H1 (cell line): ENCODE results near the gene S1PR2. TPM values are rescaled to one million over a fixed set of nuclear protein-coding genes. Genes with fewer than 3 reads are reported as not detected.

Source experiments
- CTCF ChIA-PET: fragments of 300-600 bp; sonication (Branson Sonifier 250); formaldehyde crosslinking; loops from one replicate; lab custom pipeline; 2021; ENCODE audit not compliant: partially characterized antibody; lab: Charles Lee
- POLR2A ChIA-PET: fragments of 300-600 bp; sonication (Branson Sonifier 250); formaldehyde crosslinking; loops from one replicate; lab custom pipeline; 2021; ENCODE audit warnings: inconsistent platforms; ENCODE audit not compliant: partially characterized antibody; lab: Charles Lee
- DNase-seq, 2 experiments: peaks; one replicate each; pipeline versions ENCODE4 v3.0.0 to v3.0.0-alpha.2; 2010 to 2022; ENCODE audit warnings: low spot score in 2 of 2, low read depth in 1 of 2, mixed read lengths in 1 of 2
- FAIRE-seq: peaks from 2 replicates; lab custom pipeline; 2011; peaks lifted over from hg19 to GRCh38; lab: Jason Lieb, UNC
- H2AFZ ChIP-seq: 2 replicates; pipeline ENCODE4 v1.8.1; 2012; ENCODE audit warnings: low read length, inconsistent platforms
- H2AK5ac ChIP-seq: 2 replicates; pipeline ENCODE4 v1.6.1; 2013; ENCODE audit warnings: low read depth, low read length
- H2BK120ac ChIP-seq: replicated peaks from 2 replicates; pipeline ENCODE3; 2013; ENCODE audit warnings: low read depth, low read length, inconsistent platforms
- H2BK12ac ChIP-seq: 2 replicates; pipeline ENCODE4 v1.6.1; 2013; ENCODE audit warnings: low read depth, low read length
- H2BK15ac ChIP-seq: 2 replicates; pipeline ENCODE4 v1.6.1; 2013; ENCODE audit warnings: low read length
- H2BK20ac ChIP-seq: 2 replicates; pipeline ENCODE4 v1.6.1; 2013; ENCODE audit warnings: low read length
- H2BK5ac ChIP-seq: 2 replicates; pipeline ENCODE4 v1.6.1; 2013; ENCODE audit warnings: low read depth, low read length
- H3K14ac ChIP-seq: 2 replicates; pipeline ENCODE4 v1.6.1; 2013; ENCODE audit warnings: inconsistent platforms; ENCODE audit not compliant: insufficient read length
- H3K18ac ChIP-seq: 2 replicates; pipeline ENCODE4 v1.6.1; 2013; ENCODE audit warnings: low read length; ENCODE audit errors: extremely low read depth
- H3K23ac ChIP-seq: 2 replicates; pipeline ENCODE4 v1.6.1; 2013; ENCODE audit warnings: inconsistent platforms; ENCODE audit not compliant: insufficient read length
- H3K23me2 ChIP-seq: 2 replicates; pipeline ENCODE4 v1.6.1; 2013; ENCODE audit warnings: low read depth, low read length
- H3K27ac ChIP-seq: 2 replicates; pipeline ENCODE4 v1.6.1; 2011; ENCODE audit warnings: low read depth, low read length, inconsistent platforms
- H3K27me3 ChIP-seq, 4 experiments: replicated peaks in 1 of 4; 1 replicate in 1 of 4; 2 replicates in 3 of 4; pipeline versions ENCODE4 v1.6.1 to v1.8.1; 2011 to 2013; ENCODE audit warnings: low read length in 3 of 4, mild to moderate bottlenecking in 3 of 4, inconsistent platforms in 2 of 4, mixed read lengths in 2 of 4, moderate library complexity in 1 of 4; ENCODE audit not compliant: control insufficient read depth in 3 of 4, insufficient read depth in 3 of 4; ENCODE audit errors: extremely low read depth in 1 of 4
- H3K36me3 ChIP-seq, 4 experiments: 2 replicates each; pipeline versions ENCODE4 v1.6.1 to v1.8.1; 2011 to 2013; ENCODE audit warnings: mild to moderate bottlenecking in 4 of 4, low read length in 3 of 4, moderate library complexity in 2 of 4, control low read depth in 1 of 4, inconsistent platforms in 1 of 4; ENCODE audit not compliant: insufficient read depth in 4 of 4, control insufficient read depth in 2 of 4
- H3K4ac ChIP-seq: replicated peaks from 2 replicates; pipeline ENCODE3; 2013; ENCODE audit warnings: low read length, low read depth, mixed read lengths, inconsistent platforms; ENCODE audit not compliant: insufficient read length
- H3K4me1 ChIP-seq, 4 experiments: replicated peaks in 1 of 4; 1 replicate in 1 of 4; 2 replicates in 3 of 4; pipeline versions ENCODE4 v1.6.1 to v1.8.1; 2011 to 2013; ENCODE audit warnings: low read length in 3 of 4, inconsistent platforms in 2 of 4, mixed read lengths in 1 of 4; ENCODE audit not compliant: insufficient read depth in 4 of 4, control insufficient read depth in 3 of 4
- H3K4me2 ChIP-seq, 2 experiments: 2 replicates each; pipeline versions ENCODE4 v1.6.1 to v1.8.1; 2011 to 2013; ENCODE audit warnings: low read depth in 2 of 2, low read length in 2 of 2, control low read depth in 1 of 2, inconsistent platforms in 1 of 2, mild to moderate bottlenecking in 1 of 2; ENCODE audit not compliant: insufficient read depth in 1 of 2
- H3K4me3 ChIP-seq, 4 experiments: fragments of 200-600, 300-600 bp in 1 of 4; sonication (generic), shearing (Covaris generic), sonication (Bioruptor Twin) in 1 of 4; 2 replicates each; pipeline versions ENCODE4 v1.5.1 to v1.8.1; 2011 to 2016; ENCODE audit warnings: low read length in 4 of 4, low read depth in 3 of 4, control low read depth in 2 of 4, inconsistent platforms in 2 of 4, mild to moderate bottlenecking in 2 of 4, mixed read lengths in 1 of 4, moderate library complexity in 1 of 4; ENCODE audit not compliant: insufficient read depth in 2 of 4; ENCODE audit errors: extremely low read depth in 1 of 4
- H3K56ac ChIP-seq: replicated peaks from 2 replicates; pipeline ENCODE3; 2013; ENCODE audit warnings: low read depth, mild to moderate bottlenecking, mixed read lengths, low read length, inconsistent platforms; ENCODE audit not compliant: insufficient read length
- H3K79me1 ChIP-seq: 2 replicates; pipeline ENCODE4 v1.6.1; 2013; ENCODE audit warnings: low read depth, low read length, control low read depth
- H3K79me2 ChIP-seq, 2 experiments: 2 replicates each; pipeline versions ENCODE4 v1.6.1 to v1.8.1; 2012 to 2013; ENCODE audit warnings: low read length in 2 of 2, mild to moderate bottlenecking in 2 of 2, inconsistent platforms in 1 of 2; ENCODE audit not compliant: insufficient read depth in 2 of 2, control insufficient read depth in 1 of 2
- H3K9ac ChIP-seq, 4 experiments: replicated peaks in 1 of 4; 1 replicate in 1 of 4; 2 replicates in 3 of 4; pipeline versions ENCODE4 v1.6.1 to v1.8.1; 2011 to 2013; ENCODE audit warnings: low read depth in 3 of 4, low read length in 3 of 4, control low read depth in 2 of 4, mild to moderate bottlenecking in 2 of 4, moderate library complexity in 2 of 4, inconsistent platforms in 1 of 4; ENCODE audit errors: extremely low read depth in 1 of 4
- H3K9me3 ChIP-seq, 2 experiments: 2 replicates each; pipeline versions ENCODE4 v1.6.1 to v1.8.1; 2012 to 2013; ENCODE audit warnings: mild to moderate bottlenecking in 2 of 2, moderate library complexity in 2 of 2, control low read depth in 1 of 2, inconsistent platforms in 1 of 2, low read depth in 1 of 2, low read length in 1 of 2, mixed read lengths in 1 of 2; ENCODE audit not compliant: insufficient read depth in 2 of 2
- H4K20me1 ChIP-seq, 2 experiments: replicated peaks in 1 of 2; 2 replicates each; pipeline versions ENCODE3 to v1.8.1; 2011 to 2013; ENCODE audit warnings: inconsistent platforms in 2 of 2, low read length in 2 of 2, mild to moderate bottlenecking in 1 of 2; ENCODE audit not compliant: insufficient read depth in 2 of 2, control insufficient read depth in 1 of 2
- H4K5ac ChIP-seq: 2 replicates; pipeline ENCODE4 v1.6.1; 2013; ENCODE audit warnings: low read length, low read depth, mixed read lengths, inconsistent platforms; ENCODE audit not compliant: insufficient read length
- H4K8ac ChIP-seq: 2 replicates; pipeline ENCODE4 v1.8.0; 2013; ENCODE audit warnings: mild to moderate bottlenecking, moderate library complexity, low read length, inconsistent platforms; ENCODE audit not compliant: insufficient read depth; ENCODE audit errors: extremely low read depth
- H4K91ac ChIP-seq: replicated peaks from 2 replicates; pipeline ENCODE3; 2013; ENCODE audit warnings: low read length, mixed read lengths, inconsistent platforms; ENCODE audit not compliant: insufficient read length
- BCL11A ChIP-seq, 2 experiments: IDR thresholded peaks; one replicate each; pipeline ENCODE4 v1.6.1; 2011; ENCODE audit warnings: low read depth in 2 of 2, low read length in 2 of 2, mild to moderate bottlenecking in 2 of 2
- CHD1 ChIP-seq: IDR thresholded peaks from 2 replicates; pipeline ENCODE4 v1.6.1; 2012; ENCODE audit warnings: low read depth, low read length, improper control_type of control experiment
- CREB1 ChIP-seq: IDR thresholded peaks from 2 replicates; pipeline ENCODE4 v1.6.1; 2012; ENCODE audit warnings: inconsistent platforms
- FOSL1 ChIP-seq: IDR thresholded peaks from 2 replicates; pipeline ENCODE4 v1.6.1; 2011; ENCODE audit warnings: mild to moderate bottlenecking, low read depth, low read length, moderate library complexity; ENCODE audit not compliant: insufficient read depth
- HDAC6 ChIP-seq: IDR thresholded peaks from one replicate; pipeline ENCODE4 v1.7.1; 2012; ENCODE audit warnings: low read depth, mild to moderate bottlenecking, inconsistent platforms, low read length, moderate library complexity
- JUN ChIP-seq: IDR thresholded peaks from 2 replicates; pipeline ENCODE4 v1.6.1; 2011; ENCODE audit warnings: low read depth, mild to moderate bottlenecking, improper control_type of control experiment, low read length
- POLR2AphosphoS5 ChIP-seq: IDR thresholded peaks from 2 replicates; pipeline ENCODE4 v1.6.1; 2011; ENCODE audit warnings: low read depth, low read length
- SAP30 ChIP-seq: fragments of 300-600 bp; sonication (generic); IDR thresholded peaks from 2 replicates; pipeline ENCODE4 v1.7.1; 2012; ENCODE audit warnings: low read length, moderate library complexity, mild to moderate bottlenecking, inconsistent platforms; ENCODE audit not compliant: insufficient read depth, insufficient replicate concordance
- SP2 ChIP-seq: IDR thresholded peaks from 2 replicates; pipeline ENCODE4 v1.6.1; 2012; ENCODE audit warnings: mild to moderate bottlenecking, low read length, inconsistent platforms
- SP4 ChIP-seq: IDR thresholded peaks from 2 replicates; pipeline ENCODE4 v1.6.1; 2012; ENCODE audit warnings: low read length, inconsistent platforms
- TBP ChIP-seq: IDR thresholded peaks from 2 replicates; pipeline ENCODE4 v1.6.1; 2011; ENCODE audit warnings: low read depth, low read length, improper control_type of control experiment
- WGBS, 2 experiments: shearing (Covaris generic) in 1 of 2; methylation state at CpG; one replicate each; pipeline versions ENCODE4 v1.1.6 to v1.1.7; 2013 to 2015; ENCODE audit warnings: low lambda C conversion rate in 2 of 2, mixed read lengths in 2 of 2, inconsistent platforms in 1 of 2, low coverage in 1 of 2, missing lambda C conversion rate in 1 of 2; ENCODE audit not compliant: insufficient replicate concordance in 2 of 2, insufficient coverage in 1 of 2, insufficient read length in 1 of 2; ENCODE audit errors: extremely low coverage in 1 of 2, missing lambda C conversion rate in 1 of 2; 5-methylcytosine and 5-hydroxymethylcytosine counted together
- polyA plus RNA-seq, 7 experiments: library from polyadenylated mRNA; depleted of rRNA in 3 of 7; stranded (reverse) in 5 of 7; unstranded in 2 of 7; fragments of >200 nt in 5 of 7; fragments of 200-250 nt in 2 of 7; gene quantifications; 1 replicate in 5 of 7; 2 replicates in 1 of 7; 4 replicates in 1 of 7; pipeline versions ENCODE4 v1.2.1 to v1.2.3, GENCODE V29; 2011 to 2013; ENCODE audit warnings: missing spikeins in 2 of 7, mixed read lengths in 2 of 7
- total RNA-seq: library from RNA; stranded (reverse); fragmentation: NEBNext Ultra II Directional; extraction: Animal tissue kit (Norgen Biotek cat#: 25700); gene quantifications from 2 replicates; pipeline ENCODE4 v1.2.1, GENCODE V29; 2021
- TF ChIP-seq, protein P1 (sequence below), 3 experiments: IDR thresholded peaks; 1 replicate in 2 of 3; 2 replicates in 1 of 3; pipeline versions ENCODE4 v1.5.1 to v1.6.1; 2011; ENCODE audit warnings: low read length in 3 of 3, mild to moderate bottlenecking in 3 of 3, inconsistent platforms in 2 of 3, low read depth in 1 of 3, moderate library complexity in 1 of 3; ENCODE audit not compliant: insufficient read depth in 1 of 3; ENCODE audit errors: control extremely low read depth in 1 of 3

S1PR2 gene
- total and polyA plus RNA-seq, 2 of the 8 experiments (the other 6 are each of a cell fraction or from before 2014, with no cell fraction given), result 17.5 to 19.4 TPM

DNA sequence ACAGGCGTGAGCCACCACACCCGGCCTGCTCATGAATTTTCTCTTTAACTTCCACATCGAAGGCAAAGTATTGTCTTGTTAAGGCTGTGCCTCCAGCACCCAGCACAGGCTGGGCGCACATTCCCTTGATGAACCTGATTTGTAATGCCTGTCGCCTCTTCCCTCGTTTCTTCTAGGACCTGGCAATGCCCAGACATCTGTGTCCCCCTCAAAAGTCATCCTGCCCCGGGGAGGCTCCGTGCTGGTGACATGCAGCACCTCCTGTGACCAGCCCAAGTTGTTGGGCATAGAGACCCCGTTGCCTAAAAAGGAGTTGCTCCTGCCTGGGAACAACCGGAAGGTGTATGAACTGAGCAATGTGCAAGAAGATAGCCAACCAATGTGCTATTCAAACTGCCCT, 43.5 kb upstream of the S1PR2 start:
- Histone ChIP-seq H2AFZ (no peak overlapping the region), H3K23me2 (peaks cover 11% of the 10 kb centered on the region; the same call in 1 of the 2 replicates), H4K91ac (no peak overlapping the region), H3K27ac (no peak overlapping the region), H3K4me2 (no peak overlapping the region), H3K18ac (no peak overlapping the region), H4K8ac (no peak overlapping the region), H3K23ac (no peak overlapping the region), H3K79me1 (no peaks in the 10 kb centered on the region), H3K9me3 (no peaks in the 10 kb centered on the region), H2BK15ac (no peak overlapping the region), H2AK5ac (no peak overlapping the region), H4K20me1 (no peaks in the 10 kb centered on the region), H3K36me3 (no peaks in the 10 kb centered on the region)
- POLR2A ChIA-PET, result interaction anchor here (0.8 kb wide), 1 partner anchor 140 kb away, joined by 3 read pairs; no protein-coding TSS in a partner anchor
- no peak for FAIRE-seq
- CTCF ChIA-PET, result interaction anchor here (0.7 to 1.8 kb wide), 8 partner anchors 8 to 1696 kb away, joined by 3 to 9 read pairs (median 4); partner anchors contain the start of genes ICAM4, ICAM5 and RAVER1
- TF ChIP-seq JUN (no peak), HDAC6 (no peak), SAP30 (no peak), TBP (no peak), SP2 (no peak), CHD1 (no peak), CREB1 (no peak), BCL11A (IDR thresholded peaks at IDR 0.05; ENCODE audit: low read depth in 2 of 2, low read length in 2 of 2) (no peak), SP4 (no peak), POLR2AphosphoS5 (no peak), FOSL1 (no peak)
- TF ChIP-seq, protein P1, sequence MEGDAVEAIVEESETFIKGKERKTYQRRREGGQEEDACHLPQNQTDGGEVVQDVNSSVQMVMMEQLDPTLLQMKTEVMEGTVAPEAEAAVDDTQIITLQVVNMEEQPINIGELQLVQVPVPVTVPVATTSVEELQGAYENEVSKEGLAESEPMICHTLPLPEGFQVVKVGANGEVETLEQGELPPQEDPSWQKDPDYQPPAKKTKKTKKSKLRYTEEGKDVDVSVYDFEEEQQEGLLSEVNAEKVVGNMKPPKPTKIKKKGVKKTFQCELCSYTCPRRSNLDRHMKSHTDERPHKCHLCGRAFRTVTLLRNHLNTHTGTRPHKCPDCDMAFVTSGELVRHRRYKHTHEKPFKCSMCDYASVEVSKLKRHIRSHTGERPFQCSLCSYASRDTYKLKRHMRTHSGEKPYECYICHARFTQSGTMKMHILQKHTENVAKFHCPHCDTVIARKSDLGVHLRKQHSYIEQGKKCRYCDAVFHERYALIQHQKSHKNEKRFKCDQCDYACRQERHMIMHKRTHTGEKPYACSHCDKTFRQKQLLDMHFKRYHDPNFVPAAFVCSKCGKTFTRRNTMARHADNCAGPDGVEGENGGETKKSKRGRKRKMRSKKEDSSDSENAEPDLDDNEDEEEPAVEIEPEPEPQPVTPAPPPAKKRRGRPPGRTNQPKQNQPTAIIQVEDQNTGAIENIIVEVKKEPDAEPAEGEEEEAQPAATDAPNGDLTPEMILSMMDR (IDR thresholded peaks at IDR 0.05; ENCODE audit: control extremely low read depth in 1 of 3, insufficient read depth in 1 of 3, low read depth in 1 of 3, low read length in 3 of 3), result no peak
- TF ChIP-seq, all 59 proteins: peak for 0
- Histone ChIP-seq H2BK20ac (no peak overlapping the region), H2BK5ac (no peak overlapping the region), H2BK12ac (no peak overlapping the region), H3K4ac (no peak overlapping the region), H3K4me3 (no peak overlapping the region), H3K4me1 (peaks cover 0 to 8% (median 5%) of the 10 kb centered on the region in 4 experiments; a peak in 5 of 7 replicates), H2BK120ac (no peak overlapping the region), H4K5ac (no peak overlapping the region), H3K79me2 (no peaks in the 10 kb centered on the region), H3K27me3 (peaks cover 9 to 24% (median 21%) of the 10 kb centered on the region in 4 experiments), H3K56ac (no peak overlapping the region), H3K14ac (no peak overlapping the region), H3K9ac (no peak overlapping the region)
- DNase-seq, result no peak
- 83% methylated on average over 10 of the region's 10 CpGs; no CpG with 5 or more reads in 1 of the 2 experiments for WGBS, 2 experiments
